Activated naive CD4-positive, alpha-beta T cell (primary cell): ENCODE measurements around the gene MAP7.
"Not testable (repeated sequence)": the region's sequence is repeated elsewhere in the genome, so short reads cannot be mapped to it uniquely, and the experiment has no call there.

Experiments
- DNase-seq, 4 experiments: peaks; one replicate each; lab custom pipeline; 2025; lab: John Stamatoyannopoulos, UW

The MAP7 gene

GRCh38 chr6:136468711-136469110, 81.5 kb downstream of the MAP7 start:
- DNase-seq, result no peak

- DNase-seq, result no peak
Measured at GRCh38 chr6:136467186-136467585, 83.0 kb downstream of the MAP7 start.

GRCh38 chr6:136466777-136467176, 83.4 kb downstream of the MAP7 start:
- no peak for DNase-seq

DNA sequence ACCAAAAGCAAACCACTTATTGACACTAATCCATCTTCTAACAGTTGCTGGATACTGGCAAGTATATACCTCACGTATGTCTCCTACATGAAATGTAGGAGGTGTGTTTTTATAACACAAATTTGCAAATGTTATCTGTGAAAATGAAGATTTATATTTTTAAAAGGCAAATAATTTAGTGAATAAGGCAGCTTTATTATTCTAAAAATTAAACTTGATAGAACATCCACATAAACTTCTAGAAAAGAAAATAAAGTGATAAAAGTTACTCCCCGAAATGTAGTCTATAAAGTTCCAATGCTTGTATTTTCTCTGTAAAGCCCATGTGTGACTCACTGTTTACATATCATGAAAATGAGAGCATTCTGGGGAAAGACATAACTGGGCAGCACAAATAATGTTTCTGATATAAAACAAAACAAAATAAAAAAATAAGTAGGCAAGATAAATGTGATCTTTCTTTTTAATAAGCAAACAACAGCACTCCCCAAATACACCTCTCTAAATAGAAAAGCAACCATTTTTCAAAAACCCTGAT, 84.4 kb downstream of the MAP7 start:
- DNase-seq, result no peak

DNA sequence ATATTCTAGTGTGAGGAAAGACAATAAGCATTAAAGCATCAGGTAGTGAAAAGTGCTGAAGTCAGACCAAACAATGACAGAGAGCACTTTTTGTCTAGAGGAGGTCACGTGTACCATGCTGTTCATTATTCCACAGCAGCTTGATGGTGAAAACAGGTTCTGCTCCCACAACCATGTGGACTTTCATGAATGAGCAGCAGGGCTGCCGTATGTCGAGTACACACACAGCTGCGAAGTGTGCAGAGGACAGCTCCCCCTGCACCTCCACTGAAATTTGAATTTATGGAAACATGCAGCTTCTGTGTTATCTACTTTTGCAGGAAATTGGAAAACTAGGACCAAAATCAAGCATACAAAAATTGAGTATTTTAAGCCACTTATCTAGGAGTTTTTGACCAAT, 85.3 kb downstream of the MAP7 start:
- no peak for DNase-seq

DNA sequence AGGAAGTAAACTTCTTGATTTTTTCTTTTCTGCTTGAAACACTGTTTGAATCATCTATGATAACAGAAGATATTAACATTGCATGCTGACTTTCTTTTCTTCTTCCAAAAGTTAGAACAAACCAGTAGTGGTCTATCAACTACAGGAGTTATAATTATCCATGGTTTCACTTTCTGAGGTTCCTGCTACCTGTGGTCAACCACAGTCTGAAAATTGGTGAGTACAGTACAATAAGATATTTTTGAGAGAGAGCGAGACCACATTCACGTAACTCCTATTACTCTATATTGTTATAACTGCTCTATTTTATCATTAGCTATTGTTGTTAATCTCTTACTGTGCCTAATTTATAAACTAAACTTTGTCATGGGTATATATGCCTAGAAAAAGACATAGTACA, 86.1 kb downstream of the MAP7 start:
- no peak for DNase-seq

GRCh38 chr6:136463743-136464142, 86.5 kb downstream of the MAP7 start:
- no peak for DNase-seq

GRCh38 chr6:136446579-136447187, 103.5 kb downstream of the MAP7 start:
- no peak for DNase-seq

- DNase-seq, result no peak
Measured at GRCh38 chr6:136446145-136446544, 104.1 kb downstream of the MAP7 start.

DNA sequence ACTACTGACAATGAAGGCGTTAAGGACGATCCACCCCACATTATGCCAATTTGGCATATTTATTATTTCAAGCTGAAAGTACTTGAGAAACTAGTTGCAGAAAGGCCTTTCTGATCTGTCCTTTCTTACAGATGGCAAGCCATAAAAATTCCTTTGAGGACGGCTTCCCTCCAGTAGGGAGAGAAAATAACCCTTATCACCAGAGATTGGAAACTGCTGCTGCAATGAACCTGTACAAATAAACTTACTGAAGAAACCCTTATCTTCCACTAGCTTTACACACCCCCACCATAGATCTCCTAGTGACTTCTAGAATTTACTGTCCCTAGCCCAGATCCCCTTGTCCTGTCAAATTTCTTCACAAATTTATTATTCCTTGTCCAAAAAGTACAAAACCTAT, 105.2 kb downstream of the MAP7 start:
- no peak for DNase-seq

DNA sequence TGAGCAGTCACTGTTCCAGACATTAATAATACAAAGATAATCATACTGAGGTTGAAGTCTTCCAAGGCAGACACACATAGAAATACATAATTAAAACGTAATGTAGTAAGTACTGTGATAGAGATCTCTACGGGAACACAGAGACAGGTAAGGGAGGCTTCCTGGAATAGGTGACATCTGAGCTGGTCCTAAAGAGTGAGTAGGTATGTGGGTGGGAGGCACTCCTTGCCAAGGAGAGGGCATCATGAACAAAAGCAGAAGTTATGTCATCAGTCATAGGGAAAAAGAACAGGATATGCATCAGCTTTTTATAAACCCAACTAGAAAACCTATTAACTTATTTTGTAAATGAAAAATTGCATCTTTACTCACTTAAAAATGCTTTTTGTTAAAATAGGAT, 110.0 kb downstream of the MAP7 start:
- no peak for DNase-seq

DNA sequence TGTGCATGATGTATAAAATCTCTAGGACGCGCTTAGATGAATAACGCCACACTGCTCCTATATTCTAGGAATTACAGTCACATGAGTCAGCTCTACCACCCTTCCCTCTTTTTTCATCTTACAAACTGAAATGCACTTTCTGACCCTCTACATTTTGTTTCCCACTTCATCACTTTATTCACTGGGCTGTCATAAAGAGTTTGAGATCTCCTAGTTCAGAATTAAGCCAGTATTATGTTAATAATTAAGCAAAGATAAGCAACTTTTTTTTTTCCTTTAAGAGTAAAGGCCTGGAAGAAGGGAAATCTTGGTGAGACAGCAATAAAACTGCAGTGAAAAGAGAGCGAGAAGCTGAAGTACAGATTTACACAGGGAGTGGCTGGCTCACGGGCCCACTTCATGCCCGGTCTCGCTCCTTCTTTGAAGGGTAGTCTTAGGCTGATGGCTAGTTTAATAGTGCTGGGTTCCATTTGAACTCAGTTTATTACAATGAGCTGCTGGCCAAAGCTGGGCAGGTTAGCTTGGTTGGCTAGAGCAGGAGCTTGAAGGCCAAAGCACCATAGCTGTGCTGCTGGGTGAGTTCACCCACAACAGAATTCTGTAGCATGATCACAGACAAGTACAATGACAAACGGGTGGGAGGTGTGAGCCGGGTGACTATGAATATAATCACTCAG, 110.6 kb downstream of the MAP7 start:
- DNase-seq, result no peak

GRCh38 chr6:136438441-136438840, 111.8 kb downstream of the MAP7 start:
- no peak for DNase-seq

GRCh38 chr6:136437246-136437645, 113.0 kb downstream of the MAP7 start:
- no peak for DNase-seq

DNA sequence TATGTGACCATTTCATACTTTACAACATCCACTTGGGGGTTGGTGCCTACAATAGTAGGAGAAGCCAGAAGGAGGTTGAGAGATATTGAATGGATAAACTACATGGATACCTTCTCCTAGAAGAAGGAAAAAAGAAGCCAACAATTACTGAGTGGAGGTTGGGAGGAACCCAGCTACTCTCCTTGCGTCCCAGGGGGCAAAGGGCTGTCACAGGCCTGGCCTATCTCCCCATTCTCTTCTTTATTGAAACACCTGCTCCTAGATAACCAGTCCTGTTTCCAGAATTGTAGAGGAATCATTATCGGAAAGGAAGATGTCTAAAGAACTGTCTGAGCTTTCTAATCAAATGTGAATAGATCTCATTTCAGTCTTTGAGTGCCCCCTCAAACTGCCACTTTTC, 115.1 kb downstream of the MAP7 start:
- no peak for DNase-seq

GRCh38 chr6:136431306-136431705, 118.9 kb downstream of the MAP7 start:
- not testable (repeated sequence) for DNase-seq

- DNase-seq, result no peak
Measured at GRCh38 chr6:136429264-136430065, 120.8 kb downstream of the MAP7 start.

DNA sequence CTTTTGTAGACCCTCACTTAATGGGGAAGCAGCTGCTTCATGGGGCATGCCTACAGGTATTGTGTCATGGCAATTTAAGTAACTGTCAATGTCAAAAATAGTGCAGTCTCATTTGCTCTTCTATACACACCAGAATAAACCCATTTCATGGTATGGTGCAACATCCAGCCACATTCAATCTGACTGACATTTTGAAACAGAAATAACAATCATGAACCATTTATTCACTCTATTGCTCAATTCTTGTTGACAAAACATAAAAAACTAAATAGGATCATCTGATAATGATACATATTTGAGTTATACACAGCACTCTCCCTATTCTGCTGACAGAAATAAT, 122.9 kb downstream of the MAP7 start:
- DNase-seq, result no peak

DNA sequence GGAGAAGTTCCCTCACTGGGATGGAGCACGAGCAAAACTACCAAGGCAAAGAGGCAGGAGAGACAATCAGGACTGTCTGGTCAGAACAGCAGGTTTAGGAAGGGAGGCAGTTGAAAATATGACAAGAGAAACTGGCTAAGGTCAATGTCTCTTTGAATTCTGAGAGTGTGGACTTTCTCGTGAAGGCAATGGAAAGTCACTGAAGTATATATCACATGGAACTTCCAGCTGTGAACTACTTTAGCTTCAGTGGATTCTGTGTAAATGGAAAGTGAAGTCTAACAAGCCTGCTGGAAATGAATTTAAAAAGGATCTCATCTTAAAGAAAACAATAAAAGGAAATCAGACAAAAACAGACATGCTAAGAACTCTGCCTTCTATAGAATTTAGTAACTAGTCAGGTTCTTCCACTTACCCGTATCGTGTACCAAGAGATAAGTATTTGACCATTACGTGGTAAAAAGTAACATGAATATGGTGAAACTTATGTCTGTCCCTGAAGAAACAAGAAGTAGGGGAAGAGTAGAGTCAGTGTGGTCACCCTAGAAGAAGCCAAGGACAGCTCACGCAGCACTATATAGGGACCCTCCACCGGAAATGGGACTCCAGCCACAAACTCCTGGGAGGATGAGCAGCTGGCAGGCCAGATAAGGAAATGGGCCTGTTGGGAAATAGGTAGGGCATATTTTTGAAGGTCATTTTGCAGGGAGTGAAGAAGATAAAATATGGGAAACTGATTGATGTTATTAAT, 123.4 kb downstream of the MAP7 start:
- no peak for DNase-seq

- DNase-seq, result no peak
Measured at GRCh38 chr6:136425793-136426192, 124.4 kb downstream of the MAP7 start.

DNA sequence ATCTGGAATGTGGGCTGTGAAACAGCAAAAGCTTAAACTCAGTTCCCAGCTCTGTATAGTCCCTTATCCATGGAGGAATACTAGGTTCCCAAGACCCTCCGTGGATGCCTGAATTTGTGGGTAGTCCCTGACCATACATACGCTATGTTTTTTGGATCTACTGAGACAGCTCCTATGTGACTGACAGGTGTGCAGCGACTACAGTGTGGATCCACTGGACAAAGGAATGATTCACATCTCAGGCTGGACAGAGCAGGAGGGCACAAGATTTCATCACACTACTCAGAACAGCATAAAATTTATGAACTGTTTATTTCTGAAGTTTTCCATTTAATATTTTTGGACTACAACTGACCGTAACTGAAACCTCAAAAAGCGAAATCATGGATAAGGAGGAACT, 125.3 kb downstream of the MAP7 start:
- no peak for DNase-seq

GRCh38 chr6:136424450-136424849, 125.8 kb downstream of the MAP7 start:
- DNase-seq, result no peak
